HepG2 (cell line): ENCODE measurements around the gene HYDIN. TPM values are rescaled to one million over a fixed set of nuclear protein-coding genes. Genes with fewer than 3 reads are reported as not detected.
"Not testable (repeated sequence)": the region's sequence is repeated elsewhere in the genome, so short reads cannot be mapped to it uniquely, and the experiment has no call there.

ENCODE experiments used
- ATAC-seq: fragments of 200-7000 bp; cut with Tn5 transposase; 3 replicates; pipeline ENCODE4 v1.9.1; 2020; ENCODE audit warnings: mild to moderate bottlenecking, moderate library complexity
- BruUV-seq: library from RNA; stranded (reverse); fragments of 400-500 nt; replicated peaks from 2 replicates; lab custom pipeline; 2021; lab: Mats Ljungman, UMichigan
- CTCF ChIA-PET: fragments of 300-600 bp; formaldehyde crosslinking; extraction: SDS; loops from one replicate; lab custom pipeline; 2021; ENCODE audit warnings: low total read pairs, inconsistent platforms, low intra/inter-chr PET ratio; lab: Yijun Ruan, JAX
- POLR2A ChIA-PET: fragments of 350-600 bp; sonication (Branson Sonifier 250); formaldehyde crosslinking; loops from one replicate; lab custom pipeline; 2020; ENCODE audit warnings: antibody characterized with exemption, inconsistent platforms; lab: Yijun Ruan, JAX
- DNase-seq: peaks from one replicate; pipeline ENCODE4 v3.0.0-alpha.2; 2015; ENCODE audit warnings: low spot score
- FAIRE-seq: peaks from 3 replicates; lab custom pipeline; 2011; peaks lifted over from hg19 to GRCh38; lab: Jason Lieb, UNC
- H2AFZ ChIP-seq: one replicate; pipeline ENCODE4 v1.6.1; 2011; ENCODE audit warnings: low read length, inconsistent platforms
- H3K27ac ChIP-seq: fragments of 300-600 bp; 3 replicates; pipeline ENCODE4 v1.8.0; 2011; ENCODE audit warnings: mixed run types, mild to moderate bottlenecking, mixed read lengths, low read length, inconsistent platforms; ENCODE audit not compliant: insufficient read depth; ENCODE audit errors: extremely low read length
- H3K27me3 ChIP-seq, 2 experiments: fragments of 200-600 bp in 1 of 2; 2 replicates in 1 of 2; 3 replicates in 1 of 2; pipeline versions ENCODE4 v1.6.0 to v1.8.0; 2011; ENCODE audit warnings: low read length in 2 of 2, mild to moderate bottlenecking in 2 of 2, moderate library complexity in 2 of 2, inconsistent platforms in 1 of 2; ENCODE audit not compliant: insufficient read depth in 2 of 2, control insufficient read depth in 1 of 2
- H3K36me3 ChIP-seq, 2 experiments: fragments of 200-600 bp in 1 of 2; replicated peaks in 1 of 2; 2 replicates in 1 of 2; 3 replicates in 1 of 2; pipeline versions ENCODE4 v1.5.1 to v1.8.0; 2011; ENCODE audit warnings: low read length in 2 of 2, inconsistent platforms in 1 of 2; ENCODE audit not compliant: insufficient read depth in 2 of 2, control insufficient read depth in 1 of 2
- H3K4me1 ChIP-seq: 2 replicates; pipeline ENCODE4 v1.5.1; 2012; ENCODE audit warnings: low read length, inconsistent platforms; ENCODE audit not compliant: insufficient read depth
- H3K4me2 ChIP-seq: 2 replicates; pipeline ENCODE4 v1.6.0; 2011; ENCODE audit warnings: low read depth, low read length, inconsistent platforms
- H3K4me3 ChIP-seq, 3 experiments: fragments of 200-600 bp in 1 of 3; sonication (generic), shearing (Covaris generic) in 1 of 3; replicated peaks in 1 of 3; 2 replicates each; pipeline ENCODE4 v1.5.1; 2011 to 2016; ENCODE audit warnings: low read length in 3 of 3, inconsistent platforms in 2 of 3, low read depth in 2 of 3, mild to moderate bottlenecking in 2 of 3, control low read depth in 1 of 3, mixed read lengths in 1 of 3; ENCODE audit not compliant: insufficient read depth in 1 of 3
- H3K79me2 ChIP-seq: one replicate; pipeline ENCODE4 v1.6.1; 2011; ENCODE audit warnings: low read length, inconsistent platforms; ENCODE audit not compliant: insufficient read depth
- H3K9ac ChIP-seq: 2 replicates; pipeline ENCODE4 v1.6.0; 2011; ENCODE audit warnings: mild to moderate bottlenecking, low read depth, low read length, inconsistent platforms; ENCODE audit not compliant: insufficient read depth
- H3K9me3 ChIP-seq: 2 replicates; pipeline ENCODE4 v1.5.1; 2012; ENCODE audit warnings: mild to moderate bottlenecking, low read length
- H4K20me1 ChIP-seq: 2 replicates; pipeline ENCODE4 v1.6.0; 2011; ENCODE audit warnings: inconsistent platforms, mild to moderate bottlenecking, low read length, moderate library complexity; ENCODE audit not compliant: insufficient read depth
- STAG1 ChIP-seq: sonication (generic); formaldehyde crosslinking; IDR thresholded peaks from 2 replicates; pipeline ENCODE4 v1.4.0; 2020; ENCODE audit warnings: missing genetic modification reagents
- WGBS: methylation state at CpG from one replicate; pipeline ENCODE4 v1.1.6; 2017; ENCODE audit warnings: low lambda C conversion rate; 5-methylcytosine and 5-hydroxymethylcytosine counted together
- in situ Hi-C: cut with HindIII; loops from 2 replicates; pipeline ENCODE4 v1.10.0; 2017; ENCODE audit warnings: low pct_unique_long_range_greater_than_20kb; ENCODE audit not compliant: extremely low pct_ligation_motif_present
- intact Hi-C: fragments of 100-400 bp; cut with micrococcal nuclease; formaldehyde crosslinking; loops from one replicate; pipeline ENCODE4 v1.10.0; 2022; ENCODE audit not compliant: unreplicated experiment
- polyA plus RNA-seq, 8 experiments: library from polyadenylated mRNA; depleted of rRNA in 3 of 8; stranded (reverse) in 7 of 8; unstranded in 1 of 8; fragments of >200 nt; fragmentation: Illumina TruSeq in 4 of 8; extraction: Trizol in 4 of 8; gene quantifications; 2 replicates each; pipeline versions ENCODE4 v1.2.1 to v1.2.3, GENCODE V29; 2011 to 2016; ENCODE audit warnings: low read depth in 4 of 8, missing spikeins in 1 of 8, mixed read lengths in 1 of 8; ENCODE audit not compliant: insufficient read depth in 1 of 8
- total RNA-seq, 5 experiments: library from RNA; depleted of rRNA; stranded (reverse); fragments of >200 nt; fragmentation: Illumina TruSeq; extraction: Trizol; gene quantifications; 2 replicates each; pipeline ENCODE4 v1.2.3, GENCODE V29; 2016; ENCODE audit warnings: low read depth in 1 of 5

Gene HYDIN
- total and polyA plus RNA-seq, 2 of the 13 experiments (the other 11 are each of a cell fraction or from before 2014, with no cell fraction given), result not detected

GRCh38 chr16:70999735-71000134 lies 230.8 kb downstream of the HYDIN start:
- H3K27ac ChIP-seq, CTCF ChIA-PET, H2AFZ ChIP-seq, BruUV-seq, in situ Hi-C loops, H3K9ac ChIP-seq, H3K36me3 ChIP-seq, H3K4me1 ChIP-seq, H3K4me3 ChIP-seq, H3K79me2 ChIP-seq, intact Hi-C loops, H3K4me2 ChIP-seq, H3K27me3 ChIP-seq, POLR2A ChIA-PET, H3K9me3 ChIP-seq, H4K20me1 ChIP-seq: not testable (repeated sequence)
- FAIRE-seq, result peak; percentile 85
- peak; percentile 83 for ATAC-seq
- DNase-seq, result peak; percentile 29
- WGBS, result 0% methylated on average over 2 of the region's 2 CpGs
- peak; percentile 54 for TF ChIP-seq STAG1 (CRISPR knock-in tag)

- in situ Hi-C loops, FAIRE-seq, H3K36me3 ChIP-seq, H3K4me1 ChIP-seq, H3K9me3 ChIP-seq, CTCF ChIA-PET, H3K4me2 ChIP-seq, BruUV-seq, DNase-seq, intact Hi-C loops, POLR2A ChIA-PET, H2AFZ ChIP-seq, ATAC-seq, H3K27ac ChIP-seq, H4K20me1 ChIP-seq, H3K9ac ChIP-seq, H3K4me3 ChIP-seq, H3K27me3 ChIP-seq, H3K79me2 ChIP-seq: not testable (repeated sequence)
- WGBS, result 0% methylated on average over 1 of the region's 2 CpGs
These were observed 234.7 kb downstream of the HYDIN start for GRCh38 chr16:70995799-70996198.

GRCh38 chr16:70992511-70992910 lies 238.0 kb downstream of the HYDIN start:
- not testable (repeated sequence) for H3K4me1 ChIP-seq, H2AFZ ChIP-seq

GRCh38 chr16:70987019-70987715 lies 243.4 kb downstream of the HYDIN start:
- 30% methylated on average over 6 of the region's 9 CpGs for WGBS
- in situ Hi-C loops, BruUV-seq, H3K4me3 ChIP-seq, CTCF ChIA-PET, H3K9ac ChIP-seq, FAIRE-seq, DNase-seq, H3K9me3 ChIP-seq, POLR2A ChIA-PET, H3K27ac ChIP-seq, H2AFZ ChIP-seq, H4K20me1 ChIP-seq, H3K4me1 ChIP-seq, H3K36me3 ChIP-seq, intact Hi-C loops, H3K4me2 ChIP-seq, ATAC-seq, H3K79me2 ChIP-seq, H3K27me3 ChIP-seq: not testable (repeated sequence)

More at GRCh38 chr16:70992511-70992910, 238.0 kb downstream of the HYDIN start:
- H4K20me1 ChIP-seq, H3K36me3 ChIP-seq, ATAC-seq, H3K79me2 ChIP-seq, H3K9me3 ChIP-seq, H3K27ac ChIP-seq, DNase-seq, H3K27me3 ChIP-seq, in situ Hi-C loops, FAIRE-seq, BruUV-seq, H3K4me2 ChIP-seq, POLR2A ChIA-PET, intact Hi-C loops, H3K9ac ChIP-seq, H3K4me3 ChIP-seq, CTCF ChIA-PET: not testable (repeated sequence)
- 0% methylated on average over 1 of the region's 4 CpGs for WGBS
